Left lung (tissue), 10 donors: ENCODE data around the gene TKT. TPM values are rescaled to one million over a fixed set of nuclear protein-coding genes. Genes with fewer than 3 reads are reported as not detected.

Source experiments
- ATAC-seq: fragments of 200-7000 bp; cut with Tn5 transposase; one replicate; pipeline ENCODE4 v1.9.1; 2020; ENCODE audit warnings: moderate library complexity
- DNase-seq, 4 donors: peaks; one replicate each; pipeline ENCODE4 v3.0.0-alpha.2; 2013 to 2020
- H3K27ac ChIP-seq, 2 donors: fragments of 200-600 bp; sonication (generic) in 1 of 2; one replicate each; pipeline versions ENCODE4 v1.5.0 to v1.8.0; 2020 to 2021
- H3K27me3 ChIP-seq, 2 donors: fragments of 200-600 bp; sonication (generic) in 1 of 2; one replicate each; pipeline versions ENCODE4 v1.5.0 to v1.8.0; 2020 to 2021
- H3K36me3 ChIP-seq, 2 donors: fragments of 200-600 bp; sonication (generic) in 1 of 2; one replicate each; pipeline versions ENCODE4 v1.5.0 to v1.8.0; 2020 to 2021
- H3K4me1 ChIP-seq, 2 donors: fragments of 200-600 bp; one replicate each; pipeline ENCODE4 v1.8.0; 2021
- H3K4me3 ChIP-seq, 2 donors: fragments of 200-600 bp; sonication (generic) in 1 of 2; one replicate each; pipeline versions ENCODE4 v1.5.0 to v1.8.0; 2020 to 2021; ENCODE audit warnings: mild to moderate bottlenecking in 1 of 2
- H3K9me3 ChIP-seq, 2 donors: fragments of 200-600 bp; sonication (generic) in 1 of 2; one replicate each; pipeline versions ENCODE4 v1.5.0 to v1.8.0; 2020 to 2021
- CTCF ChIP-seq, 2 donors: fragments of 200-600 bp; sonication (generic) in 1 of 2; IDR thresholded peaks; one replicate each; pipeline versions ENCODE4 v1.5.0 to v1.8.0; 2021; ENCODE audit warnings: antibody characterized with exemption in 2 of 2
- intact Hi-C, 2 donors: fragments of 100-400 bp; cut with DNase I; formaldehyde crosslinking; loops; one replicate each; pipeline versions ENCODE4 v1.11.2 to v1.14.2; 2022
- polyA plus RNA-seq, 6 donors: library from polyadenylated mRNA; unstranded; fragments of 120-200 nt; gene quantifications; one replicate each; pipeline ENCODE4 v1.2.1, GENCODE V29; 2013; ENCODE audit not compliant: insufficient read length in 6 of 6
- total RNA-seq, 2 donors: library from RNA; stranded (reverse); fragmentation: NEBNext Ultra II Directional; extraction: Animal tissue kit (Norgen Biotek cat#: 25700); gene quantifications; one replicate each; pipeline ENCODE4 v1.2.1, GENCODE V29; 2021
- donor health status: DM: no; HTN: yes; CAD: no.
- donor health status: DM: no; HTN: no; CAD: no.

TKT gene
- total and polyA plus RNA-seq, 8 donors, result 210 to 594 (median 239) TPM

GRCh38 chr3:53230041-53230621 is 25.7 kb downstream of the TKT start:
- intact Hi-C loops, result no loop called here
- H3K27ac ChIP-seq, result no peak overlapping the region
- no peaks in the 10 kb centered on the region for H3K9me3 ChIP-seq
- no peaks in the 10 kb centered on the region for H3K27me3 ChIP-seq
- no peak overlapping the region for H3K4me3 ChIP-seq
- H3K36me3 ChIP-seq, result peaks cover 13 to 100% of the 10 kb centered on the region in 2 donors
- no peak for TF ChIP-seq CTCF (IDR thresholded peaks at IDR 0.05)
- ATAC-seq (no peak), DNase-seq (peak in 2 of 4 donors; percentile 16 to 59)
- H3K4me1 ChIP-seq, result peaks cover 0 to 11% of the 10 kb centered on the region in 2 donors

DNA sequence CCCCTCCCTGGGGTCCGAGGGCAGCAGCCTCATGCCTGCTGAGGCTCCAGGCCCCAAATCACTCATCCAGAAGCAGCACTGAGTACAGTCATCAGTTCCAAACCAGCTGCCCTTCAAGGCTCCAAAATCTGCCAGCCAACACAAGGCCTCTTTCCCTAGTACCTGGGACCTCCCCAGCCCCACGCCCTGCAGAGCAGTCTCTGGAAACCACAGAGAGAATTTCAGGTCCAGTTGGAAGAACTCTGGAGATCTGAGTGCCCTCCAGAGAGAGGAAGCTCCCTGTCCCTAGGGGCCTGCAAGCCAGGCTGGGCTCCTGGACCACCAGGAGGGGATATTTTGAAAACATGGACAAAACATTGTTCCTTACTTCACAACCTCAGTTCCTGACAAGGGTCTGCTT is 26.2 kb downstream of the TKT start:
- Histone ChIP-seq H3K27ac (no peak overlapping the region), H3K4me3 (no peak overlapping the region), H3K27me3 (no peaks in the 10 kb centered on the region), H3K9me3 (no peaks in the 10 kb centered on the region), H3K36me3 (peaks cover 13 to 100% of the 10 kb centered on the region in 2 donors), H3K4me1 (peaks cover 0 to 11% of the 10 kb centered on the region in 2 donors)
- TF ChIP-seq CTCF (IDR thresholded peaks at IDR 0.05), result no peak
- intact Hi-C loops, result no loop called here
- ATAC-seq, result no peak
- DNase-seq, result no peak

- Histone ChIP-seq H3K9me3 (no peaks in the 10 kb centered on the region), H3K27ac (no peak overlapping the region), H3K27me3 (no peaks in the 10 kb centered on the region), H3K4me1 (peaks cover 0 to 6% of the 10 kb centered on the region in 2 donors), H3K4me3 (no peak overlapping the region), H3K36me3 (peaks cover 13 to 100% of the 10 kb centered on the region in 2 donors)
- ATAC-seq (no peak), DNase-seq (peak in 1 of 4 donors; percentile 72)
- TF ChIP-seq CTCF (IDR thresholded peaks at IDR 0.05), result no peak
- intact Hi-C loops, result no loop called here
These were observed 26.7 kb downstream of the TKT start for GRCh38 chr3:53229171-53229570.

DNA sequence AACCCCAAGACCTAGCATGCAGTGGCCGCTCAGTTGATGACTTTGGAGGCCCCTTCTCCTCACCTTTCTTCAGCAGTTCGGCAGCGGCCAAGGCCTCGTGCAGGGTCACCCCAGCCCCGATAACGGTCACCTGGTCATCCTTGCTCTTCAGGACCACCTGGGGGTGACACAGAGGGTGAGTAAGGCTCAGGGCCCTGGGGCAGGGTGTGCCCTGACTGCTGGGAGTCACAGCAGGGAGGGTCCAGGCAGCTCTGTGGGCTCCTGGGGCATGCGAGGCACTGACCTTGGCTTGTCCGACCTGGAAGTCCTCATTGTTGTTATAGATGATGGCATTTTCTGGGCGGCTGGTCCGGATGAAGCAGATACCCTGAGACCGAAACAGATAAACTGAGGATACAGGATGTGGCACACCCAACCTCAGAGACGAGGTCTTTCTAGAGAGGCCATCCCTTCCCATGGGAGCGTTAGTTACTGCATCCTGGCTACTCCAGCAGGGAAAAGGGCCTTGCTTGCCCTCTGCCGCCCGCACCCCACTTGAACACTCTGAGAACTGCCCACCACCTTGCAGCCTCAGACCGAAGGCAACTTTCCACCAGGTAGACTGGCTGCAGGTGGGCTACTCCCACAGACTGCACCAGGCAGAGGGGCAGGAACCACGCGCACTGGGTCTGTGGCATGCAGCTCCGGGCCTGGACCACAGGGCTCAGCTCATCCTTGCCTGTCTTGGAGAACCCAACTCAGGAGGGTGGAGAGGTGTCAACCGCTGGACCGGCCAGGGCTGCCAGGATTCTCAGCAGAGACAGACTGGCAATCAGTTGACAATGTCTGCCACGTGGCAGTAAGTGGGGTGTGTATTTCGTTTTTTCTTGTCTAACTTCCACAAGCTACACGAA is 27.6 kb downstream of the TKT start:
- H3K27me3 ChIP-seq, result no peaks in the 10 kb centered on the region
- intact Hi-C loops, result no loop called here
- DNase-seq (peak in 1 of 4 donors; percentile 65), ATAC-seq (no peak)
- H3K9me3 ChIP-seq, result no peaks in the 10 kb centered on the region
- H3K36me3 ChIP-seq, result peaks cover 11 to 100% of the 10 kb centered on the region in 2 donors
- TF ChIP-seq CTCF (IDR thresholded peaks at IDR 0.05), result no peak
- H3K4me3 ChIP-seq, result no peak overlapping the region
- no peak overlapping the region for H3K27ac ChIP-seq
- no peaks in the 10 kb centered on the region for H3K4me1 ChIP-seq

- peak in 1 of 4 donors; percentile 38 for DNase-seq
- intact Hi-C loops, result no loop called here
- Histone ChIP-seq H3K27me3 (no peaks in the 10 kb centered on the region), H3K36me3 (peaks cover 3 to 96% of the 10 kb centered on the region in 2 donors), H3K9me3 (no peaks in the 10 kb centered on the region), H3K27ac (no peak overlapping the region), H3K4me1 (no peaks in the 10 kb centered on the region), H3K4me3 (no peak overlapping the region)
- TF ChIP-seq CTCF (IDR thresholded peaks at IDR 0.05), result no peak
- no peak for ATAC-seq
These were observed 28.9 kb downstream of the TKT start for GRCh38 chr3:53226841-53227407.
